Neural progenitor cell (in vitro differentiated cells): ENCODE measurements around the gene ZNF732. TPM values are rescaled to one million over a fixed set of nuclear protein-coding genes. Genes with fewer than 3 reads are reported as not detected.
"Not testable (repeated sequence)": the region's sequence is repeated elsewhere in the genome, so short reads cannot be mapped to it uniquely, and the experiment has no call there.

Experiments used
- DNase-seq: peaks from one replicate; pipeline ENCODE4 v3.0.0-alpha.2; 2016; ENCODE audit warnings: low spot score
- H2AFZ ChIP-seq: fragments of 200-600 bp; sonication (generic); replicated peaks from 2 replicates; pipeline ENCODE4 v1.6.1; 2016; ENCODE audit warnings: antibody characterized with exemption
- H3F3A ChIP-seq: fragments of 200-600 bp; sonication (generic); 2 replicates; pipeline ENCODE4 v1.6.1; 2016; ENCODE audit warnings: antibody characterized with exemption, low read depth
- H3K27ac ChIP-seq: fragments of 200-600 bp; sonication (generic); 2 replicates; pipeline ENCODE4 v1.5.1; 2016; ENCODE audit warnings: mild to moderate bottlenecking
- H3K27me3 ChIP-seq: fragments of 200-600 bp; sonication (generic); 2 replicates; pipeline ENCODE4 v1.6.1; 2016; ENCODE audit warnings: mild to moderate bottlenecking, moderate library complexity
- H3K36me3 ChIP-seq: fragments of 200-600 bp; sonication (generic); 2 replicates; pipeline ENCODE4 v1.5.1; 2016
- H3K4me1 ChIP-seq: fragments of 200-600 bp; sonication (generic); 2 replicates; pipeline ENCODE4 v1.6.1; 2016; ENCODE audit warnings: mixed run types
- H3K4me2 ChIP-seq: fragments of 200-600 bp; sonication (generic); 2 replicates; pipeline ENCODE4 v1.6.1; 2016
- H3K4me3 ChIP-seq: fragments of 200-600 bp; sonication (generic); 2 replicates; pipeline ENCODE4 v1.5.1; 2016
- H3K79me2 ChIP-seq: fragments of 200-600 bp; sonication (generic); 2 replicates; pipeline ENCODE4 v1.6.1; 2016; ENCODE audit warnings: low read depth
- H3K9ac ChIP-seq: fragments of 200-600 bp; sonication (generic); 2 replicates; pipeline ENCODE4 v1.6.1; 2016
- H3K9me3 ChIP-seq: fragments of 200-600 bp; sonication (generic); 2 replicates; pipeline ENCODE4 v1.5.1; 2016; ENCODE audit warnings: low read depth
- H4K20me1 ChIP-seq: fragments of 200-600 bp; sonication (generic); 2 replicates; pipeline ENCODE4 v1.6.1; 2016; ENCODE audit warnings: low read depth
- H3K27ac Mint-ChIP-seq: 3 replicates; pipeline ENCODE4 v1.8.0; 2021; ENCODE audit warnings: mixed read lengths
- H3K27me3 Mint-ChIP-seq: 2 replicates; pipeline ENCODE4 v1.8.0; 2022; ENCODE audit warnings: low read depth, mild to moderate bottlenecking, inconsistent platforms, moderate library complexity, mixed read lengths; ENCODE audit not compliant: insufficient read depth
- H3K36me3 Mint-ChIP-seq: 3 replicates; pipeline ENCODE4 v1.8.0; 2021; ENCODE audit warnings: mixed read lengths
- H3K4me1 Mint-ChIP-seq: 3 replicates; pipeline ENCODE4 v1.8.0; 2021; ENCODE audit warnings: mixed read lengths
- H3K4me3 Mint-ChIP-seq: 3 replicates; pipeline ENCODE4 v1.8.0; 2021; ENCODE audit warnings: mild to moderate bottlenecking, moderate library complexity, mixed read lengths
- H3K9me3 Mint-ChIP-seq: 3 replicates; pipeline ENCODE4 v1.8.0; 2020; ENCODE audit warnings: mixed read lengths
- CTCF ChIP-seq: fragments of 200-600 bp; sonication (generic); IDR thresholded peaks from 2 replicates; pipeline ENCODE4 v1.5.1; 2017; ENCODE audit warnings: antibody characterized with exemption, mild to moderate bottlenecking
- EZH2 ChIP-seq: fragments of 200-600 bp; sonication (generic); IDR thresholded peaks from 2 replicates; pipeline ENCODE4 v1.6.1; 2017; ENCODE audit warnings: antibody characterized with exemption, mild to moderate bottlenecking, moderate library complexity
- EZH2phosphoT487 ChIP-seq: fragments of 200-600 bp; sonication (generic); IDR thresholded peaks from 2 replicates; pipeline ENCODE4 v1.6.1; 2017; ENCODE audit warnings: antibody characterized with exemption
- total RNA-seq: library from RNA; depleted of rRNA; stranded (reverse); fragments of >200 nt; gene quantifications from 2 replicates; pipeline ENCODE4 v1.2.3, GENCODE V29; 2015; ENCODE audit warnings: low replicate concordance

ZNF732 gene
- total RNA-seq, 1 donor from 2014 or later = not detected

DNA sequence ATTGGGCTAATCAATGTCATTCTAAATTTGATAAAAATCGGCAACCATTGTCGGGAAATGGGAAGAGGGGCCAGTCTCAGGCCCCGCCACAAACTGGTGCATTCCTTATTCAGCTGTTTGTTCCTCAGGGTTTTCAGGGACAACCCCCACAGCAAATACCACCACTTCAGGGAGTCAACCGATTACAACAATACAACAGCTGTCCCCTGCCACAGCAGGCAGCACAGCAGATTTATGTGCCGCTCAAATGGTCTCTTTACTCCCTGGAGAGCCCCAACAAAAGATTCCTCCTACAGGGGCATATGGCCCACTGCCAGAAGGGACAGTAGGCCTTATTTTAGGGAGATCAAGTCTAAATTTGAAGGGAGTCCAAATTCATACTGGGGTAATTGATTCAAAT, 61.8 kb downstream of the ZNF732 start:
- peaks cover 69% of the 10 kb centered on the region for H3K9me3 Mint-ChIP-seq

GRCh38 chr4:242121-242848, 63.0 kb downstream of the ZNF732 start:
- Mint-ChIP-seq H3K36me3 (no peaks in the 10 kb centered on the region), H3K9me3 (peaks cover 67% of the 10 kb centered on the region)

More for the DNA sequence above, 61.8 kb downstream of the ZNF732 start:
- Histone ChIP-seq H2AFZ (no peak overlapping the region), H3K4me1 (no peaks in the 10 kb centered on the region), H4K20me1 (no peaks in the 10 kb centered on the region), H3K27ac (no peak overlapping the region), H3K4me3 (no peak overlapping the region), H3K36me3 (no peaks in the 10 kb centered on the region), H3K27me3 (no peaks in the 10 kb centered on the region), H3F3A (no peaks in the 10 kb centered on the region), H3K4me2 (no peak overlapping the region), H3K9ac (no peak overlapping the region), H3K79me2 (no peaks in the 10 kb centered on the region), H3K9me3 (peaks cover 32% of the 10 kb centered on the region)
- no peak for TF ChIP-seq EZH2phosphoT487
- TF ChIP-seq EZH2 = no peak
- TF ChIP-seq CTCF = no peak
- no peaks in the 10 kb centered on the region for H3K4me1 Mint-ChIP-seq
- no peak overlapping the region for H3K4me3 Mint-ChIP-seq
- H3K36me3 Mint-ChIP-seq = no peaks in the 10 kb centered on the region
- no peak for DNase-seq
- no peak overlapping the region for H3K27ac Mint-ChIP-seq
- H3K27me3 Mint-ChIP-seq = no peaks in the 10 kb centered on the region

GRCh38 chr4:241411-241810, 63.9 kb downstream of the ZNF732 start:
- not testable (repeated sequence) for H3K9ac ChIP-seq, H3K27me3 Mint-ChIP-seq, H3K4me3 ChIP-seq, H3K27ac ChIP-seq, H3F3A ChIP-seq, H3K36me3 ChIP-seq, H3K4me1 Mint-ChIP-seq, H3K36me3 Mint-ChIP-seq, H3K4me1 ChIP-seq, H2AFZ ChIP-seq, H3K4me3 Mint-ChIP-seq, H4K20me1 ChIP-seq, H3K4me2 ChIP-seq, DNase-seq, H3K27me3 ChIP-seq, H3K27ac Mint-ChIP-seq, H3K79me2 ChIP-seq
- H3K9me3 ChIP-seq = peaks cover 34% of the 10 kb centered on the region
- H3K9me3 Mint-ChIP-seq = peaks cover 59% of the 10 kb centered on the region

More at GRCh38 chr4:242121-242848, 63.0 kb downstream of the ZNF732 start:
- no peak for TF ChIP-seq EZH2
- peak; percentile 63 for TF ChIP-seq CTCF
- Histone ChIP-seq H3K9ac (no peak overlapping the region), H3K4me1 (no peaks in the 10 kb centered on the region), H3K36me3 (no peaks in the 10 kb centered on the region), H3F3A (no peaks in the 10 kb centered on the region), H3K4me3 (no peak overlapping the region), H4K20me1 (no peaks in the 10 kb centered on the region), H3K27ac (no peak overlapping the region), H3K9me3 (peaks cover 30% of the 10 kb centered on the region), H3K27me3 (no peaks in the 10 kb centered on the region), H2AFZ (no peak overlapping the region), H3K4me2 (no peak overlapping the region), H3K79me2 (no peaks in the 10 kb centered on the region)
- no peak overlapping the region for H3K4me3 Mint-ChIP-seq
- no peaks in the 10 kb centered on the region for H3K27me3 Mint-ChIP-seq
- H3K27ac Mint-ChIP-seq = no peak overlapping the region
- H3K4me1 Mint-ChIP-seq = no peaks in the 10 kb centered on the region
- peak; percentile 61 for DNase-seq

DNA sequence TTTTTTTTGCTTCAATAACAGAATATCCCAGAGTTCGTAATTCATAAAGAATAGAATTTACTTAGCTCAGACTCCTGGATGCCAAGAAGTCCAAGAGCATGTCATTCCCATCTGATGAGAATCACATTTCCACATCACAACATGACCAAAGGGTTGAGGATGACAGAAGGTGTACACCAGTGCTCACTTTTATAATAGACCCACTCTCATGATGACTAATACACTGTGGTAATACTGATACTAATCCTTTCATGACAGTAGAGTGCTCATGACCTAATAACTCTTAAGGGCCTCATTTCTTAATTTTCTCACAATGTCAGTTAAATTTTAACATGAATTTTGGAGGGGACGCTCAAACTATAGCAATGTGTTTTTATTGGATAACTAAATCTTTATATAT, 69.2 kb downstream of the ZNF732 start:
- Histone ChIP-seq H3K4me1 (no peaks in the 10 kb centered on the region), H3K9me3 (peaks cover 30% of the 10 kb centered on the region), H3K9ac (no peak overlapping the region), H3K4me2 (no peak overlapping the region), H3K4me3 (no peak overlapping the region), H2AFZ (no peak overlapping the region), H3K36me3 (no peaks in the 10 kb centered on the region), H3K27me3 (no peaks in the 10 kb centered on the region), H3K27ac (no peak overlapping the region), H3K79me2 (no peaks in the 10 kb centered on the region), H3F3A (no peaks in the 10 kb centered on the region), H4K20me1 (no peaks in the 10 kb centered on the region)
- H3K9me3 Mint-ChIP-seq = peaks cover 46% of the 10 kb centered on the region
- H3K4me3 Mint-ChIP-seq = no peak overlapping the region
- H3K27ac Mint-ChIP-seq = no peak overlapping the region
- TF ChIP-seq EZH2 (no peak), CTCF (no peak), EZH2phosphoT487 (no peak)
- no peaks in the 10 kb centered on the region for H3K27me3 Mint-ChIP-seq
- DNase-seq = no peak
- peaks cover 3% of the 10 kb centered on the region for H3K36me3 Mint-ChIP-seq
- no peaks in the 10 kb centered on the region for H3K4me1 Mint-ChIP-seq
